GM18517 (cell line): ENCODE measurements around the gene CCDC171.
A peak's percentile ranks its signal among the peaks of the same experiment; 100 is the strongest.

Experiments
- ATAC-seq: cut with Tn5 transposase; IDR thresholded peaks from one replicate; pipeline ENCODE4 v1.9.1; 2021; ENCODE audit warnings: mild to moderate bottlenecking, moderate library complexity; ENCODE audit not compliant: unreplicated experiment

Gene CCDC171

DNA sequence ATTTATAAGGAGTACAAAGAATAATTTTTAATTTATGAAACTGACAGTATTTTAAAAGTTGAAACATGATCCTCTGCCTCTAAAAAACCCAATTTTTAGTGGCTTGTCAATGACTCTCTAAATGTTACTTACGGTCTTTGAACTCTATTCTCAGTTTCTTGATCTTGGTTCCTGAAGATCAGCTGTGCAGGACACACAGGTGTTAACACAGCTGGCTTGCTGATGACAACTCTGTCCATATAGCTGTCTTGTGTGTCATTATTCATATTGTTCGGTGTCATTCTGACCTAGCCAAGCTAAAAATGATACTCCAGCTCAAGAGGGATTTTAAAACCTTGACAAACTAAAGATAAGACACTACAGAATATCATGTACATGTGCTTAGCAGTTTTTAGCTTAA, 314.5 kb downstream of the CCDC171 start:
- ATAC-seq, result no peak

DNA sequence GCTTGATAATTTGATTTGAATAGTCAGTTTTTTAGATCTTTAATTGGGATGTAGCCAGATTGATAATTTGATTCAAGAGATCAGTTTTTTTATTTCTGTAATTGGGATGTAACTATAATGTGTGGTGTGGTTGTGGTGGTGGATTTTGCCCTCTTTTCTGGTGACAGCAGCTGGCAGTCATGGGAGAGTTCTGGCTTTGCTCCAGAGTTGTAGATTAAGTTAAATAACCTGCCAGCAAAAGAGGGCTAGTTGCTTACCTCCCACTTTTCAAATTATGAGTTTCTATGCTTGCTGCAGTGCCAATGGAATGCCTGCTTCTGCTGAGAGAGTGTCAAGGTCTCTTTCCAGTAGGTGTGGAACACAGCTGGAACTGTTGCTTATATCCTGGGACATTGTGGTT, 315.1 kb downstream of the CCDC171 start:
- no peak for ATAC-seq

DNA sequence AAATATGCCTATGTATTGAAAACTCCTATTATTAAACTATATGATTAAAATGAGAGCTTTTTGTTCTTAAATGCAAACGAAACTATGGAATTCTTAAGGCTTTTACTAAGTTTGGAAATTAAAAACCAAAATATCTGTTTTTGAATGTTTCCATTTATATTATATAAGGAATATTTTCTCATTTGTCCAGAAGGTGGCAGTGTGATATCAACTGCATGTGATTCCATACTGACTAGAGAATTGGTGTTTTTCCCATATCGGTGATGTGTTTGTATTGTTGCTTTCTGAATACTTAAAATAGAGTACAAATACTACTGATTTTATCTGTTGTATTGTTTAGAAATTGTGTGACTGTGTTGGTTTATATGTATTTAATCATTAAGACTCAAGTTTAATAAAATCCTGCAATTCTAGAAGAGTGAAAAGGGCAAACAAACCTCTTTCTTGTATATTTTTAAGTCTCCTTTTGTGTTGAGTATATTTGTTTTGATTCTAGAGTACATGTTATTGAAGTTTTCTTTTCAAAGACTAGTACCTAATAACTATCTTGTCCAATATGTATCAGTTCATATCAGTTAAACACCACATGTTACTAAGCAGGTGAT, 320.8 kb downstream of the CCDC171 start:
- ATAC-seq, result peak; percentile 58

DNA sequence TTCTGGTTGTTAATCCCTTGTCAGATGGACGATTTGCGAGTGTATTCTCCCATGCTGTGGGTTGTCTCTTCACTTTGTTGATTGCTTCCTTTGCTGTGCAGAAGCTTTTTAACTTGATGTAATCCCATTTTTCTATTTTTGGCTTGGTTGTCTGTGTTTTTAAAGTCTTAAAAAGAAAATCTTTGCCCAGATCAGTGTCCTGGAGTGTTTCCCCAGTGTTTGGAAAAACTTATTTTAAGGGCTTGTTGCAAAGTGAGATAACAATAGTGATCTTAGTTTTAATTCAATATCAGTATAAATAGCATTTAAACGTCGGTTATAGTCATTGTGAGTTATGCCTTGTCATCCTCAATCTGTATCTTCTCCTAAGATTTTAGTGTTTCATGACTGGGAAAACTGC, 329.5 kb downstream of the CCDC171 start:
- ATAC-seq, result no peak

DNA sequence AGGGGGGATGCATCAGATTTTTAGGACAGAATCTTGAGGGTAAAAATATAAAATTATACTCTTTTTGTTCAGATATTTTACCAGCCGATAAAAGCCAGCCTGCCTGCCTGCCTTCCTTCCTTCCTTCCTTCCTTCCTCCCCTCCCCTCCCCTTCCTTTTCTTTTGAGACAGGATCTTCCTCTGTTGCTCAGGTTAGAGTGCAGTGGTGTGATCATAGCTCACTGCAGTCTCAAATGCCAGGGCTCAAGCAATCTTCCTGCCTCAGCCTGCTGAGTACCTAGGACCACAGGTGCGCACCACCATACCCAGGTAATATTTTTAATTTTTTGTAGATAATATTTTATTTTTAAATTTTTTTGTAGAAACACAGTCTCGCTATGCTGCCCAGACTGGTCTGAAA, 330.0 kb downstream of the CCDC171 start:
- ATAC-seq, result no peak

DNA sequence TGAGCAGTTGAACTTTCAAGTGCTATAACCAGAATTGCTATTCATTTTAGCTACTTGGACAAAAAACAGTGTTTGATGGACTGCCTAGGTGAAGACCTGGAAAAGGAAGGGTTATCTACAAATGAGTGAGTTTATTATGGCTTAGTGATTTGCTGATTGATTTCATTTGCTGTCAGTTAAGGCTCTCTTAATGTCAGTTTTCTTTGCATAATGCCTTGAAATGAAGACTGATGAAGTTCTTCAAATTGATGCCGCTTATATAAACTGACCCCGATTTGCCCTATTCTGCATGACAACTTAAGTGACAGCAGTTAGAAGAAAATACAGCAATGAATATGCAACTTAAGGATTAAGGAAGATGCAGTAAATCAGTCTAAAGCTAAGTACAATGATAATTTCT, 332.6 kb downstream of the CCDC171 start:
- ATAC-seq, result no peak

DNA sequence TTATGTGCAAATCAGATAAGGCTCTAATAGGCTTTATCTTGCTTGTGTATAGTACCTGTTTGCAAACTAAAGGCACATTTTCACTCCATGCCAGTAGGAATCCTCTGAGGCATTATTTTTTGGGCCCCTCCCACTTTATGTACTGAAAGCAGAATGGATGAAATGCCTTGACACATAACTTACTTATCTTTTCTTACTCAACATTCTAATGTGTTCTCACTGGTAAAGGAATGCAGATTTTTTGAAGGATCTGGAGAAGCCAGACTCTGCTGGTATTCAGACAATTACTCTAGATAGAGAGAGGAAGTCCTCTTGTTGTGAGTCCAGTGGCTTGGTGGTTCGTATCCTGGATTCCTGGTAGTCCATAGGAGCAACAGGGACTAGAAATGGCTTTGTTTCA, 336.7 kb downstream of the CCDC171 start:
- ATAC-seq, result no peak

DNA sequence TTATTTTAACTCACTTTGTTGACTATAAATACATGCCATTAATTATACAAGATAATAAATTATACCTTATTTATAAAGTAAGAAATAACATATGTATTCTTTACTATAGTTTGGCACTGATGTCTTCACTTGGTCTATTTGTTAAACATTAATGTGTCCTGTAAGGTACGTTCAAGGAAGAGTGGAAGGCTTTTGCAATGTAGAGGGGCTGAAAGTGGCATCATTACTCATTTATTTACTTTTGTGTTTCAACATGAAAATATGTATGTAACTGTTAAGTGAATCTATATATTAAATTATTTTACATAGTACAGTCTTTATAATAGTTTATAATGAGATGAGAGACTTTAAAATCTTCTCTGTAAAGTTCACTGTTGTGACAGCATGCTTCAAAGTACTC, 348.7 kb downstream of the CCDC171 start:
- ATAC-seq, result no peak

DNA sequence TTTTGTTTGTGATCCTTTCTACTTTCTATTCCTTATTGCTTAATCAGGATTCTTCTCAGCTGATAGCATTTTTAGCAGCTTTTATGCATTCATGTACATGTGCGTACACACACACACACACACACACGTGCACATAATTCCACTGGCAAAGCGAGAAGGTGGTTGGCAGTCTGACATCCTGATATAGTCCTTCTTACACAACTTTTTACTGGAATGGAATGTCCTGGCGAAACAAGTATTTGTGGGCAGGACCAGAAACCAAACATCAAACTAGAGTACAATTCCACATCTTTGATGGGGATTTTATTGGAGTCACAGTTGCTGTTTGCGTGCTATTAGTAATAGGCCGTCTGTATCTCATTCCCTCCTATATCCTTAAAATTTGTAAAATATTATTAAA, 356.5 kb downstream of the CCDC171 start:
- no peak for ATAC-seq

DNA sequence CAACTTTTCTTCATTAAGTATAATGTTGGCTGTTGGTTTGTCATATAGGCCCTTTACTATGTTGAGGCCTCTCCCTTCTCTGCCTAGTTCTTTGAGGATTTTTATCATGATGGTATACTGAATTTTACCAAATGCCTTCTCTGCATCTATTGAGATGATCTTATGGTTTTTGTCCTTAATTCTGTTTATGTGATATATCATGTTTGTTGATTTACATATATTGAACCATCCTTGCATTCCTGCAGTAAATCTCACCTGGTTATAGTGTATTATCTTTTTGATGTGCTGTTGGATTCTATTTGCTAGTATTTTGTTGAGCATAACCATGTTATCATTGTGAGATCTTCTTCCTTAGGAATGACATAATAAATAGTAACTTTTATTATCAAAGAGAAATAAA, 362.9 kb downstream of the CCDC171 start:
- no peak for ATAC-seq

DNA sequence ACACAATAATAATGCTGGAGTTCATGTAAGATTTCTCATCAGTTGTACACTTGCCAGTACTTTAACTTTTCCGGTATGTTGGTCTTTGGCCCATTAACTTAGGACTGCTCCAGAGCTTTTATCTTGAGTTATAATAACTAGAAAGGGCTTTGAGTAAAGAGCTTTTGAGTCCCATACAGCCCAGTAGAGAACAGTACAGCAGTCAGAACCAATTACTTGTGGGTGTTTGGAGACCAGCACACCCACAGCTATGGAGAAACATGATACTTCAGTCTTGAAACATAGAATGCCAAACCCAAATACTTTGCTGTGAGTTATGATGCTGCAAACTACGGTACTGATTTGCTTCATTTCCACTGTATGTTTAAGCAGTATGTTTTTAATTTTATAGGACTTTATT, 374.3 kb downstream of the CCDC171 start:
- ATAC-seq, result no peak

DNA sequence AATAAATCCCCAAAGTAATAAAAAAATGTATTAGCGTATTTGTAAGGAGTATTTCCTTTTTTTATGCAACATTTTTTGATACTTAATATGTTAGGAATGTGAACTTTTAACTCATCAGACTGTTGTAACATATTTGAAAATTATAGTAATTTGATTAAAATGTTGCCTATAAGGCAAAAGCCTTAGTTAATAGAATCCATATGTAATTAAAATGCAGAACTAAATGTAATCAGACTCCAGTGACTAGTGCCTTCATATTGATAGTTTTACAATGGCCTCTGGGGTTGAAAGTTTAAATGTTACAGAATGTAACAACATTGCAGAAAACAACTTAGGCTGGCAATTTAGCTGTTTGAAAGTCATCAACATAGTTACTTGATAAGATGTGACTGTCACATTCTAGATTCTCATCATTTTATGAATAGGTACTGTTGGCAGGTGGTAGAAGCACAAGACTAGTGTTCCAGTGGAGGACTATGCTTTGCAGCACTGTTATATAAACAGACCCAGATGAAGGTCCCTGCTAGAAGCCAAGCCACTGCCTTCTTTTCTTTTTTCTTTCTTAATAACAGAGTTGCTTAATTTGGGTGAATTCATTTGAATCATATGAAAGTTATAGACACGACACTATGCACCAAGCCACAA, 382.9 kb downstream of the CCDC171 start:
- ATAC-seq, result no peak

DNA sequence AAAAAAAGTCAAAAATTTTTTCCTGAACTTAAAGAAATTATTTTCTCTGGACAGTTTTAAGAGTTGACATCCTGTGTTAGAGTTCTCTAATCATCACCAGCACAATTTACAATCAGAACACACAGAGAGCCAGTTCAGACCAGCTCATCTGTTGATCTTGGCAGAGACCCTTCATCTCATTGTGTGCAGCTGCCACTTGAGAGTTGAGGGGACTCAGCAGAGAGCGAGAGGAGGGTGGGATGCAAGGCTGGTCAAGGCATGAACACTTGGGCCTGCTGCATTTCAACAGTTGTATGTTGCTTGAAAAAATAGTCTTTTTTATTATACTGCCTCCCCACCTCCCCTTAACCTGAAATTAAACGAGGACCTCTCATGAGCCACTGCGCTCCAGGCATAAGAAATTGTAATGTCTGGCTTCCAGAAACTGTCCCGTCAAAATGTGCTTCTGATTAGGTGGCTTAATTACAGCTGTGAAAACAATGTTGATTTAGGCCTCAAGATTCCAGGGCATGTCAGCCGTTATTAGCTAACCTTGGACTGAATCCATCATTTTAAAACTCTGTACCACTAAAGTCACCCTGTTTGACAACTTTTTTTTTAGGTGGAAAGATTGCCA, 383.6 kb downstream of the CCDC171 start:
- ATAC-seq, result no peak

DNA sequence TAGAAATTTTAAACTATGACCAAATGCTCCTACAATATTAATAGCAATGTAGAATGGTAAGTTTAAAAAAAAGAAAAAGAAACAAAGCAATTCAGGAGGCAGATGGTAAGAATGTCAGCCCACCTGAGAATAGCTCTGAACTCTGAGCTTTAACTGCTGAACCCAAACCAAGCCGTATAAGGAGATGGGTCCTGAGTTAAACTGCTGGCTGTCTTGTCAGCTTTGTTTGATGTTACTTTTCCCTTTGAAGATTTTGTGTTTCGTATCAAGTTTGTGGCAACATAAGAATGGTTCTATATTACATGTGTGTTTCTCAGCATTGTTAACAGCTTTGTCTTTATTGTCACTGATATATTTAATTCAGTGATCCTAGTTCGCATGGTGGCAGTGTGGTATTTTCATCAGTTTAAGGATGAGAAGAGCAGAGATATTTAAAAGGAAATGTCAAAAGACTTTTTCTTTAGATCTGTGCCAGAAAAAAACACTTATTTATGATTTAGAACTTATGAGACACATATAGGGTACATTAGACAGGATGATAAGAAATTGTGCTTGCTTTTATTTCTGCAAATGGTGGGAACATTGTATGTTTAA, 390.1 kb downstream of the CCDC171 start:
- ATAC-seq, result no peak

DNA sequence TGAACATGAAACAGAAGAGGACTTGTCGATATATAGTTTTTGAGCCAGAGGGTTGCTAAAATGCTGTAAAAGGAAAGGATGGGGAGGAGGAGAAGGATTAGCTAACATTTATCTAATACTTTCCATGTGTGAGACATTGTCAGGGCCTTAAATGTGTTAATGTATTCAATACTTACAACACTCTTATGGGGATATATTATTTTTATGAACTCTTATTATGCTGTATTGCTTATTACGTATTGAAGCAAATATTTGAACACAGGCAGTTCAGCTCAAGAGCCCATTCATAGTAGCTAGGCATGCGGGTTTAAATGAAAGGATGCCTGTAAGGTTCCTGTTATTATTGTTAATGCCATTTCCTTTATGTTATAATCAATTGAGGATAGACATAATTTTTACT, 391.5 kb downstream of the CCDC171 start:
- ATAC-seq, result no peak

DNA sequence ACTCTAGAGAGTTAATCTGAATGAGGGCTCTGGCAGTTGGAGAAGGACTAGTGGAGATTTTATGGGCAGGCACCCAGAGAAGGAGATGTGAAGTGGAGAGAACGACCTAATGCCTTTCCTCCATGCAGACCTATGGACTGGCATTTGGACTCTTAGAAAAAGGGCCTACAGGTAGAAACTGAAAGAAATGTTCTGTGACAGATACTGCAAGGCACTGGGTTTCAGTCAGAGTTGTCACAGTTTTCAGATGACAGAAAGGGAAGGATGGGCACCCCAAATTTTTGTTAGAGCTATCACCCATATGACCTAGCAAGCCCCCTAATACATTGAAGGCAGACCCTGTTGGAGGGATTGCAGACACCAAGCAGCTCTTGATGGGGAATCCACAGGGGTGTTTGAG, 406.8 kb downstream of the CCDC171 start:
- no peak for ATAC-seq

DNA sequence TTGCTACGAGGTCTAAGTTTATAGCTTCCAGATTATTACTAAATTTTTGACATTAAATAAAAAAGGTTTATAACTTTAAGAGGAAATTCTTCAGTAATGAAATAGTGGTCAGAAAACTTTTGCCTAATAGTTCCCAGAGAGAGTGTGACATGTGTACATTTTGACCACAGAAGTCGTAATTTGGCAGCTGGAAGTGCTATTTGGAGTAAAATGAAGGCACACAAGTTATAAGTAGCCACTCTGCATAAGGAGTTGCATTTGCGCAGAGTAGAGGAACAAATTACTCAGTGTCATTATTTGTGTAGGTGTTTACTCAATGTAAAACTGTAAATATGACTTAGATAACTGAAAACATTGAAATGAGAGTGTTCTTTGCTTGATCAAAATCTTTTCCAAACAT, 408.4 kb downstream of the CCDC171 start:
- ATAC-seq, result no peak

DNA sequence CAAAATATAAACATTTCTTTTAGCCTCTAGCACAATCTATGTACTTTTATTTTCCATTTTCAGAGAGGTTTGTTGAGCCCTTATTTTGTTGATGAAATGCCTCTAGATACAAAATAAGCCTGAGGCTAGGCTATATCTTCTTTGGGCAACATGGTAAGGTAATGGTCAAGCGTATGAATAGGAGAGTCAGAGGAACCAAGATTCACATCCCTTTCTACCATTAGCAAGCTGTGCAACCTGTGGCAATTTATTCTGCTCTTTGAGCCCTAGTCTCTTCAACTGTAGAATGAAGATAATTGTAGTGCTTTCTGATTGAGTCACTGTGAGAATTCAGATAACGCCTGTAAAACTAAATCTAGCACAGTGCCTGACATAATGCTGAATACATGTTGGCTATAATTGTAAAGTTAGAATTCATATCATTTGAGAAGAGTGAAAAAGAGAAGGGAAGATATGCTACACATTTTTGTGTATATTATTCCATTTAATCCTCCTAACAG, 412.5 kb downstream of the CCDC171 start:
- no peak for ATAC-seq

DNA sequence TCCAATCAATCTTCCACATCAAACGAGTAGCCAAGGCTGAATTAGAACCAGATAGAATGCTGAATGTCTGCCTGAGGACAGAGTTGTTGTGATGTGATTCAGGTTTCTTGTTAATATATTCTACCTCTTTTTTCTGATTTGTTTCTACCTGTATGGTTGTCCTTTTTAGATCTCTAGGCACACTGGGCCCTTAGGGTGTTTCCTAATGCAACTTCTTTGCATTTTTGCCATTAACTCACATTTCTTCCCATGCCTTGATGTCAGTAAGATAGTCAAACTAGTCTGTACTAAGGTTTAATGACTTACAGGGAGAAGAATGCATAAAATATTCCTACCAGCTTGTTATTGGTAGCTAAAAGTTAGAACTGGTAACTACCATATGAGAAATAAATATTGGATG, 413.6 kb downstream of the CCDC171 start:
- ATAC-seq, result no peak

DNA sequence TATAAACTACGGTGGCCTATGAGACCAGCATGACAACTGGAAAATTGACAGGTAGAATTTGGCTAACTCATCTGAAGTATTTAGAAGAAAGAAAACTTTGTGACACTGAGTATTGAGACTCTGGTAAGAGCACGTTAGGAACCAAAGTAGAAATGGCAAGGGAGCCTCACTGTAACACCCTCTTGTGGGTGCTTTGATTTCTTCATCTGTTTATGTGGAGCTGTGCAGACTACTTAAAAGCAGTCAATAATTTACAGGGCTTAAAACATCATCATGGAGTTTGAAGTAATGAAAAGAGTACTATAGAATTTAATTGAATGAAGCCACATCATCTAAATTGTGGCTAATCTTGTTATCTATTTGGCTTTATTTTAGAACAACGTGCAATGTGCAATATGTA, 414.2 kb downstream of the CCDC171 start:
- ATAC-seq, result no peak

DNA sequence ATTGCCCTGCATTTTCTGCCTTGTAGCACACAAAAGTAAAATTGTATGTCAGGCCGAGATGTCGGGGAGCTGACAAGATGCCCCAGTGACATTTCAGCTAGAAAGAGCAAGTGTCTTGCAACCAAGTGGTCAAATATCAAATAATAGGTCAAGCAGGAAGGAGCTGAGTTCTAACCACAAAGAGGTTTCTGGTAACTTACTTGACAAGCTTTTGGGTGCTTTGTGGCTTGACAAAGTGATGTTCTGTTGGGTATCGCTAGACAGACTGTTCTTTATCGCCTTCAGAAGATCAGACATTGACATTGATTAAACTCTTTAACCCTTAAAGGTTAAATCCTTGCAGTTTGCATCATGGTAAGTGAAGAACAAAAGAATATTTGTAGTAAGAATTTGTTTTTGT, 419.9 kb downstream of the CCDC171 start:
- ATAC-seq, result no peak

DNA sequence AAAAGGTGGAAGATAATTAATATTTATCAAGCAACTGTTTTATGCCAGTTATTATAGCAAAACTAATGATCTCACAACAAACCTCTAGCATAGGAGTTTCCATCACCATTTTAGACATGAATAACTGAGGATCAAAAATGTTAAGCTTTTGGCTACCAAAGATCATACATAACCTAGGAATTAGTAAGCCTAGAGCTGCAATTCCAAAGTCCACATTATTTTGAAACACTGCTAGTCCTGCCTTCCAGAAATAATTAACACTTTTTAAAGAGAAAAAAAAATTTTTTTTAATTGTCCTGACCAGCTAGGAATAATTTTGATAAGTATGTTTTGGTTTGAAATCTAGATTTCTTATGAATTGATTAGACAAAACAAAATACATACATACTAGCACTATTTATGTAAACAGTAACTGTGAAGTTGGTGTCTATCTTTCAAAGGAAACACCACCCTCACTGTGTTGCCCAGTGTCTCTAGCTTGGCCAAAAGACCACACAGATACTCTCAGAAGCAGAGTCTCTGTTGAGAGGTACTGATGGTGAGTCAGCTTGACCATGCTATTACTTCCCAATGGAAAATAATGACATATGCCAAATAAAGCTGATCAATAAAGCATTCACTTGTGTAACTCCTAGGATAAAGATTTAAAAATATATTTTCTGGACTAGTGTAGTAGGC, 422.4 kb downstream of the CCDC171 start:
- no peak for ATAC-seq
